NCI-H345 treated with DMSO at 0.1 percent for 48 hours (cell line): ENCODE measurements around the gene MTHFD2.
"Not testable (repeated sequence)": the region's sequence is repeated elsewhere in the genome, so short reads cannot be mapped to it uniquely, and the experiment has no call there.

Experiments used
- DNase-seq: peaks from one replicate; lab custom pipeline; 2025; ENCODE audit not compliant: unreplicated experiment; lab: John Stamatoyannopoulos, UW

MTHFD2 gene

DNA sequence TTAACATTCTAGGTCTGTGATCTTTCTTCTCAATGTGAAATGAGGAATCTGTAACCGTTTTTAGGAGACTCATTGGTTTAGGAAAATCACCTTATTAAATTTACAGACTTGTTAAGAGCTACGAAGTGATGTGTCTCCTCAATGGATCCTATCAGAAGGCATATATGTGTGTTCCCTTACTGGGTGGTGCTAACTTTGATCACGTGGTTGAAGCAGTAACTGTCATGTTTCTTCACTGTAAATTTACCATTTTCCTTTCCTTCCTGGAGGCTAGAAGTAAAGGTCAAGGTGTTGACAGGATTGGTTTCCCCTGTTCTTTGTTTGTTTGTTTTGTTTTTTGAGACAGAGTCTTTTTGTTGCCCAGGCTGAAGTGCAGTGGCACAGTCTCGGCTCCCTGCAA lies 1.4 kb upstream of the MTHFD2 start:
- no peak for DNase-seq

DNA sequence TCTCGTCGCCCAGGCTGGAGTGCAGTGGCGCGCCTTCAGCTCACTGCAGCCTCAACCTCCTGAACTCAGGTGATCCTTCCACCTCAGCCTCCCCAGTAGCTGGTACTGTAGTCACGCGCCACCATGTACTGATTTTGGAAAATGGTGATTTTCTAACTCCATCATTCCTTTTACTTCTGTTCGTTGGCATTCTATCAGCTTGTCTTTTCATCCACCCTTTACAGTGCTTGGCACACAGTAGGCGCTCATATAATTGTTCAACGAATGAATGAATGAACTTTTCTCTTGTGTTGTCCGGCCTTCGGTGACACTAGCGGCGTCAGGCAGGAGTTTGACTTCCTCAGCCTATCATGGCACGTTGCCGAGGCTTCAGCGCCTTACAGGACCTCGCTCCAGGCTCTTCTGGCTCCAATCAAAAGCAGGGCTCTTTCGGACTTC lies 373 bp upstream of the MTHFD2 start:
- no peak for DNase-seq

DNA sequence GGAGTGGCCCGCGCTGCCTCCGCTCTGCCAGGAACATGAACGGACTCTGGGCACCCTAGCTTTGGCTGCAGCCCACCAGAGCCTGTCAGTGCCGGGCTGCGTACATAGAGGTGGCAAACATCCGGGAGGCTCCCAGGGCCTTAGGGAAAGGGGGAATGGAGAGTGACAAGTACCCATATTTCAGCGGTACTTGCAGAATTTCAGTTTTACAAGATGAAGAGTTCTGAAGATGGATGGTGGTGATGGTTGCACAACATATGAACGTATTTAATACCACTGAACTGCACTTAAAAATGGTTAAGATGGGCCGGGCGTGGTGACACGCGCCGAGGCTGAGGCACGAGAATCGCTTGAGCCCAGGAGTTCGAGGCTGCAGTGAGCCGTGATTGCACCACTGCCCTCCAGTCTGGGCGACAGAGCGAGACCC lies 873 bp downstream of the MTHFD2 start:
- no peak for DNase-seq

DNA sequence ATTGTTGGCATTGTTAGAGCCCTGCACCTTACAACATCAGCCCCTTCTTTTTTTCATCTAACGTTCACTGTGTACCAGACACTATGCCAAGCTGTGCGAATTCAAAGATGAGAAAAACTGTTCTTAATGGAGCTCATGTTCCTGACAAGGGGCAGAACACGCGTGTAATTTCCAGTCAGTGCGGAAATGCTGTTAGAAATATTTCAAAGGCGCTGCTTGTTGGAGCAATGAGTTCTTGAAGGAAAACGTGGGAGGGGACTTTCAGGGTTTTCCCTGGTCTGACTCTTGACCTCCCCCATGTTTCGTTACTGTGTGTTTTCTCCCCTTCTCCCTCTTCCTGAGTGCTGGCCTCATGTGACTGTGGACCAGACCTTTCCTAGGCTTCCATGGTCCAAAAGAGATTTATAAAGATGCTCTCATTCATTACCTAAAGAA lies 1.5 kb downstream of the MTHFD2 start:
- no peak for DNase-seq

DNA sequence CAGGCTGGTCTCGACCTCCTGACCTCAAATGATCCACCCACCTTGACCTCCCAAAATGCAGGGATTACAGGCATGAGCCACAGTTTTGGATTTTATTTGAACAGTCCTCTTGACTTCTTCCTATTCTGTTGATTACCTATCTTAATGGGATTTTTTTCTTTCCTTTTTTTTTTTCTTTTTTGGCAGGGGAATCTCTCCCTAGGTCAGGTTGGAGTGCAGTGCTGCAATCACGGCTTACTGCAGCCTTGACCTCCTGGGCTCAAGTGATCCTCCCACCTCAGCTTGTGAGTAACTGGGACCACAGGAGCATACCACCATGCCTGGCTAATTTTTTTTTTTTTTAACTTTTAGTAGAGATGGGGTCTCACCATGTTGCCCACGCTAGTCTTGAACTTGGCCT lies 2.8 kb downstream of the MTHFD2 start:
- no peak for DNase-seq

DNA sequence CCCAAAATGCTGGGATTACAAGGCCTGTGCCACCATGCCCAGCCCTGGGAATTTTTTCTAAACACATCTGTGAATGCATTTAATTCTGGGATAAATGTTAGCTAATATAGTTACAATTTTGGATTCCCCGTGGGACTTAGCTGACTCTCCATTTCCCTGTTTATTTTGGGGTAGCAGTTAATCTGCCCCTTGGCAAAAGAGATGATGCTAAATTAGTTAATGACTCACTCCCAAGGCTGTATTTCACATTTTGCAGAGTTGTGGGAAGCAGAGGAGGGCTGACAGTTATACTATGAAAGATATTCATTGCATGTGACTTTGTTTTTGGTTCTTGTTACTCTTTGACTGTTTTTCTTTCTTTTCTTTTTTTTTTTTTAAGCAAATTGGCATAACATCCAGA lies 3.2 kb downstream of the MTHFD2 start:
- DNase-seq, result no peak

DNA sequence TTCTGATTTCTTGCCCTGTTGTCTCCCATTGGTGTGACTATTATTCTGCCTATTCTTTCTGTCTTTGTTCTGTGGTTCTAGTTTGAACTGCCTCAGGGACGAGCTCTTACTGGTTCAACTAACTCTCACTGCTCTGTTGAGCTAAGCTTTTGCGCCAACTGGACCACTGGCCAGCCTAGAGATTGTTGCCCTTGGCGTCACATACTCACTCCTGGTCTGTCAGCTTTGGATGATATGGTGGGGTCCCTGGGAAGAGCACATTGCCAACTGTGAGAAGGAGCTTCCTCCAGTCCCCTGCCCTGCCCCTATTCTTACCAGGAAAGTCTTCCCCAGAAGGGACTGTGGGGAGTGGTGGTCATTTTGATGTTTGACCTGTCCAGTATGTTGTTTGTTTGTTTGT lies 6.0 kb downstream of the MTHFD2 start:
- no peak for DNase-seq

DNA sequence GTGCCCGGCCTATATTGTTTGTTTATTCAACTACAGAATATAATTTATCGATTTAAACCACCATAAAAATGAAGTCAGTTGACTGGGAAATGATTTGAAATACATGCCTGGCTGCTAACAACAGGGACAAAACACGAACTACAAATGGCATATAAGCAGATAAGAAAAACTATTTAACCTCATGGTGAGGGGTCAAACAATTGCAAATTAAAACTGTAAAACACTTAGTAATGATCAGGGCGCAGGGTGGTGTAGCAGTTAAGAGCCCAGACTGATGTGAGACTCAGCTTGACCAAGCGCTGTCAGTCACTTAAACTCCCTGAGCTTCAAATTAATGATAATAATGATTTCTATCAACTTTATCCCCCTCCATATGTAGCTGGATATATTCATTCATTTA lies 6.7 kb downstream of the MTHFD2 start:
- no peak for DNase-seq

DNA sequence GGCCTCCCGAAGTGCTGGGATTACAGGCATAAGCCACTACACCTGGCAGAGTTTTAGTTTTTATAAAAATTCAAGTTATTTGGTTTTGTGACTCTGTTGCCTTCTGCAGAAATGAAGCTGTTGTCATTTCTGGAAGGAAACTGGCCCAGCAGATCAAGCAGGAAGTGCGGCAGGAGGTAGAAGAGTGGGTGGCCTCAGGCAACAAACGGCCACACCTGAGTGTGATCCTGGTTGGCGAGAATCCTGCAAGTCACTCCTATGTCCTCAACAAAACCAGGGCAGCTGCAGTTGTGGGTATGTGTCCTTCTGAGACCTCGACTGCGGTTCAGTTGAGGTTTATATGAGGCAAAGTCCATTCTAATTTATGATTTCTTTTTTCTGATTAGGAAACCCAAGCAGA lies 7.2 kb downstream of the MTHFD2 start:
- DNase-seq, result no peak

DNA sequence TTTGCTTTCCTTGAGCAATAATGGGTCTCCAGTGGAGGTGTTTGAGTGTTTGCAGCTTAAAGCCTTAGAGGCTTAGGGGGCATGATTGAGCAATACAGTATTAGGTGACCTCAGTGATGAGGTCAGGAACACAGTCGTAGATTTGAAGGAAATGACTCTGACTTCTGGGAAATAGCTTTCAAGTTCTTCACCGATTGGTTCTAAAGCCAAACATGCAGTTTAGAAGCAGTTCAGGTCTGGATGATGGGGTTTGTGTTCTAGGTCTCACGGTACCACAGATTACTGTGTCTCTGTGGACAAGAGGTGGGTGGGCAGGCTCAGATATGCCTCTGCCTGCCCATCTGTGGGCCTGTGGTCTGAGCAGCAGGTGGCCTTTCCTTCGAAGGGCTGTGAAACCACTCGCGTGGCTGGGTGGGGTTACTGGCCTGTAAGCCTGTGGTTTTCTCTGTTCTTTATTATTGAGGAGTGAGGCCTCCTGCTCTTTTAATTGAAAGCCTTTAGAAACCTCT lies 7.8 kb downstream of the MTHFD2 start:
- no peak for DNase-seq

DNA sequence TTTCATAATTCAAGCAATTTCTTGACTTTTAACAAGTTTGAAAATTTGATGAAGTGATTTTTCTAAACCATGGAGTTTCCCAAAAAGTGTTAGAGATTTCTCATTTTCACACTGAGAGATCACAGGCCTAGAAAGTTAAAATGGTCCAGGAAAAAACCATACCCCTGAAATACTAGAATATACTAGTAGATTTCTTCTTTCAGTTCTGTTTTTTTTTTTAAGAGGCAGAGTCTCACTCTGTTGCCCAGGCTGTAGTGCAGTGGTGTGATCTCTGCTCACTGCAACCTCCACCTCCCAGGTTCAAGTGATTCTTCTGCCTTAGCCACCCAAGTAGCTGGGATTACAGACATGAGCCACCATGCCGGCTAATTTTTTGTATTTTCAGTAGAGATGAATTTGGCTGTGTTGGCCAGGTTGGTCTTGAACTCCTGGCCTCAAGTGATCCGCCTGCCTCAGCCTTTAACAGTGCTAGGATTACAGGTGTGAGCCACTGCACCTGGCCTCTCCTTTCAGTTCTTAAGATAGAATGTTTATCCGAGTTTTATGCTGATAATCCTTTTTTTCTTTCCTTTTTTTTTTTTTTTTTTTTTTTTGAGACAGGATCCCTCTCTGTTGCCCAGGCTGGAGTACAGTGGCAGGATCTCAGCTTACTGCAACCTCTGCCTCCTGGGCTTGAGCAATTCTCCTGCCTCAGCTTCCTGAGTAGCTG lies 14.4 kb downstream of the MTHFD2 start:
- no peak for DNase-seq

DNA sequence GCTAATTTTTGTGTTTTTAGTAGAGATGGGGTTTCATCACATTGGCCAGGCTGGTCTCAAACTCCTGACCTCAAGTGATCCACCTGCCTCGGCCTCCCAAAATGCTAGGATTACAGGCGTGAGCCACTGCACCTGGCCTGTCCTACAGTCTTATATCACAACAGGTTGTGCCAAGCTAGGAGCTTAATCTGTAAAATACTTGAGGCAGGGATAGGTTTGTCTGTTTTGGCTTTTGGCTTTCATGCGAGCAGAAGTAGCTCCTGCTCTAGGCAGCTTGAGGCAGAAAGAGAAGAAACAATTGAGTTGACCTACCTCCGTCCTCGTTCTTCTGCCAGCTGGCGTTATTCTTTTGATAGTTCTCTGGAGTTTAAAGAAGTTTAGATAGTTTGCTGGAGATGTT lies 17.4 kb downstream of the MTHFD2 start:
- not testable (repeated sequence) for DNase-seq

DNA sequence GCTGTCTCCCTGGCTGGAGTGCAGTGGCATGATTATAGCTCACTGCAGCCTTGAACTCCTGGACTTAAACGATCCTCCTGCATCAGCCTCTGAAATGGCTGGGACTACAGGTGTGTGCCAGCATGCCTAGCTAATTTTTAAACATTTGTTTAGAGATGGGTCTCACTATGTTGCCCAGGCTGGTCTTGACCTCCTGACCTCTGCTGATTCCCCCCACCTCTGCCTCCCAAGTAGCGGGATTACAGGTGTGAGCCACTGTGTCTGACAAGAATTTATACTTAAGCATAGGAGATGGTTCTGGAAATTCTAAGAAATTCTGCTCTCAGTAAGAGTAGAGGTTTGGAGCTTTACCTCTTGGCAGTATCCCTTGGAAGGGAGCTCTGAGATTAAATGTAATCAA lies 18.2 kb downstream of the MTHFD2 start:
- no peak for DNase-seq

DNA sequence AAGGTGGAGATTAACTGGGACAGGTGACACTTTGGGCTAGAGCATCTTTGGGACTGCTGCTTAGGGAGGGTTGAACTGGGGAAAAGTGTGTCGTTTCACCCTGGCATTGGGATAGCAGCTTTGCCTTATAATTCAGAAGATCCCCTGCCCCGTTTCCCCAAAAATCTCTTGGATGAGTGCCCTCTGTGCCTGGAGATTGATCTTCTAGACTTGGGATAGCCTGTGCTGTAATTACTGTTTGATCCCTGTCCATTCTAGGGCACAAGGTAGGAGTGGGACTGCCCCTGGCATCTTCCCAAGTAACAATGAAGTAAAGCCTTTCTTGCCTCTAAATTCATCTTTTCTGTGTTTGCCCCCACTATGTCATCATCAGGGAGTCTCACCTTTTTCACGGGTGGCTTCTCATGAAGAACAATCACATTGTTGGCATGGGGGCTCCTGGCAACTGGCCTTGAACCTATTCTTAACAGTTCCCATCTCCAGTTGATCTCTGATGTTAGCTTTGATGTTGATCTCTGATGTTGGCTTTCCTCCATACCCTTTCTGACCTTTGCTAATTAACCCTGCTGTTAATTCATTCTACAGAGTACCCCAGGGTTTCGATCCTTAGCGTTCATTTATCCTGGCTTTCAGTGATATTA lies 21.6 kb downstream of the MTHFD2 start:
- no peak for DNase-seq

DNA sequence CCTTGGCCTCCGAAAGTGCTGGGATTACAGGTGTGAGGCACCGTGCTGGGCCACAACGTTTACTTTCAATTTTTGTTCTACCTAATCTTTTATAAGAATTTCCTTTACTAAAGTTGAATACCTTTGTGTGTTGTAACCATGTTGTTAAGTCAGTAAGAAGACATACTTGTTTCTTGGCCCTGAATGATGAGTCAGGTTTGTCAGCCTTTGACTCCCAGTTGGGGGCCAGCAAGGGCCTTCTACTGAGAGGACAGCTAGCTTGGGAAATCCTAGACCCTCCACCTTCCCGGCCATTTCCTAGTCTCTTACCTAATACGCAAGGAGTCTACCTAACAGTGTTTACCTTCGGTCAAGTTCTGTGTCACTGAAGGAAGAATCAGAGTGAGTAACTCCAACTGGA lies 22.7 kb downstream of the MTHFD2 start:
- DNase-seq, result no peak

DNA sequence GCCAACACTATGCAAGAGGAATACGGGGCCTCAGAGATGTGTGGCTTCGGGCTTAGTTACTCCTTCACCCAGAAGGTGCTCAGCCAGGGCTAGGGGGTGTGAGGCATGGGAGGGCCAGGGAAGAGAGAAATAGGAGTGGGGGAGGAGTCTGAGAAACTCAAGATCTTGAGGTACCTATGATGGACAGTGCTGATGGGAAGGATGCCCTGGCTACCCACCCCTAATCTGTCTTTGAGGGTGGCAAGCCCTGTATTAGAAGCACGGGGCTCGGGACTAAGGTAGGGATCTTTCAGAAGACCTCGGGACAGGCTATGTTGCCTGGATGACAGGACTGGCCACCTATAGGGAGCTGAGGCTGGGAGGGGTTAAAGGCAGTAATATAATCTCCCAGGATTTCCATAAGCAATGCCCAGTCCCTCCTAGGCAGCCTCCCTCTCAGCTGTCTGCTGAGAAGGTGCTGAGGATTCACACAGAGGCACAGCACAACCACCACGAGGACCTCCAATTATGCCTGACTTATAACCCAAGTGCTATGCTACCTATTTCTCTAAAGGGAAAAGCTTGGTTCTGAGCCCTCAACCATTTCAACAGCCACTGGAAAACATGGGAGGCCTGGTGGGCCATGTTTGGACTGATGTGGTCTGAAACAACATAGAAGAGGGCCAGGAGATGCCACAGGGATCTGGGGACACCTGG lies 23.3 kb downstream of the MTHFD2 start:
- no peak for DNase-seq

DNA sequence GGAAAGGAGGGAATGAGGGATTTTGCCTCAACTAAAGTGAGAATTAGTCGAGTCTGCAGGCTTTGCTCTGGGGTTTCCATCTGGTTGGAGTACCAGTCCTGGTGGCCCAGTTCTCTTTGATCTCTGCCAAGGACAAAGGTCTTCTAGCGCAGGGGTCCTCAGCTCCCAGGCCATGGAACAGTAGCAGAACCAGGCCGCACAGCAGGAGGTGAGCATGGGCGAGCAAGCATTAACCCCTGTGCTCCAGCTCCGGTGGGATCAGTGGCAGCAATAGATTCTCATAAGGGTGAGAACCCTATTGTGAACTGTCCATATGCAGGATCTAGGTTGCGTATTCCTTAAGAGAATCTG lies 23.9 kb downstream of the MTHFD2 start:
- DNase-seq, result no peak

DNA sequence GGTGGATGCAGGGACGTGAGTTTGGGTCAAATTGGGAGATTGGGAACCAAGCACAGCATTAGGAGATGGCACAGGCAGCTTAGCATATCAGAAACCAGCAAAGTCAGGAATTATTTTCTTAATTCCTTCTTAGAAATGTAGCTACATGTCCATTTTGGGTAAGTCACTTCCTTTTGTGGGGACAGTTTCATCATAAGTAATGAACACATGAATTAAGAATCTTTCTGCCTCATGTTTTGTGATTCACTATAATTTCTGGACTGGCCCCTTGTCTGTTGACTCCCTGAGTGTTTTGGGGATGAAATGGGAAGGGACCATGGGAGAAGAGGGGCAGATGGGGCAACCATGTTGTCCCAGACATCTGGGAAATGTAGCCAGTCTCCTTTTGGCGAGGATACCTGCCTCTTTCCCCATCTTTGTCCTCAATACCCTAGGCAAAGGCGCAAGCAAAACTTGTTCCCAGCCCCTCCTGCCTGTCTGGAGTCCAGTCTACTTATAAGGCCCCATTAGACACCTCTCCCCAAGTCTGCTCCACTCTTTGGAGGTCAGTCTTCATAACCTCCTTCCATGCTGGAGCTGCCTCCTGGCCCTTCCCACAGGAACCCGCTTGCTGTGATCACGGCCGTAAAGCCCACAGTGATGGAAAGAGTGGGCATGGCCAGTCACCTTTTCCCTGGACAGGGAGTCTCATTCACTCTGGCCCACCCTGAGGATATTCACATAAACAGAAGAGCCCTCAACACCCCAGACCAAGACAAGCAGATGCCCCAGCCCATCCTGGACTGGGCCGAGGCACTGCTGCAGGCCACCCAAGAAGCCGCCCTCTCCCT lies 25.7 kb downstream of the MTHFD2 start:
- no peak for DNase-seq

DNA sequence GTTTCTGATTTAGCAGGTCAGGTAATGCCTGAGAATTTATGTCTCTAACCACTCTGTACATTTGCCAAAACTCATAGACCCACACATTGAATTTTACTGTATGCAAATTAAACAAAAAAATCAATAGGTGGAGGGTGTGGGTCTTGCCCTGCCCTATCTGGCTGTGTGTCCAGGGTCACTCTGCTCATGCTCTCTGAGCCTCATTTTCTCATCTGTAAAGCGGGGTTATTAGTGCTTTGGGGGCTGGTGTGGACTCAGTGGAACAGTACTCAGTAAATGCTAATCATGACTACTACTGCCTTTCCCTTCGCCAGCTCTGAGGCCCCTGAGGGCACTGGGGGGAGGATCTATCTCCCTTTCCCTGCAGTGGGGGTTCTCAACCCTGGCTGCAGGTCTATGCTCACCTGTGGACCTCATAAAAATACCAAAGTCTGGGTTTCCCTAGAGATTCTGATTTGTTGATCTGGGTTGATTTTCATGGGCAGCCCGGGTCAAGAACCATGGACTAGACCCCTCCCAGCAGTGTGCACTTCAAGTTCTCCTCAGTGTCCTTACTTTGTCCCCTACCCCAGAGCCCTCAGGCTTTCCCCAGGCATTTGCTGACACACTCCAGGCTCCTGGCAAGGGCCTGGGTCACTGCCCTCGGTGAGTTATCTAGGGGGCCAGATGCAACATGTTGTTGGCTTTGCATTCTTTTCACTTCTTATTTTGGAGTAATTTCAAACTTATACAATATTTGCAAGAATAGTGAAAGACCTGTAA lies 27.5 kb downstream of the MTHFD2 start:
- DNase-seq, result no peak

DNA sequence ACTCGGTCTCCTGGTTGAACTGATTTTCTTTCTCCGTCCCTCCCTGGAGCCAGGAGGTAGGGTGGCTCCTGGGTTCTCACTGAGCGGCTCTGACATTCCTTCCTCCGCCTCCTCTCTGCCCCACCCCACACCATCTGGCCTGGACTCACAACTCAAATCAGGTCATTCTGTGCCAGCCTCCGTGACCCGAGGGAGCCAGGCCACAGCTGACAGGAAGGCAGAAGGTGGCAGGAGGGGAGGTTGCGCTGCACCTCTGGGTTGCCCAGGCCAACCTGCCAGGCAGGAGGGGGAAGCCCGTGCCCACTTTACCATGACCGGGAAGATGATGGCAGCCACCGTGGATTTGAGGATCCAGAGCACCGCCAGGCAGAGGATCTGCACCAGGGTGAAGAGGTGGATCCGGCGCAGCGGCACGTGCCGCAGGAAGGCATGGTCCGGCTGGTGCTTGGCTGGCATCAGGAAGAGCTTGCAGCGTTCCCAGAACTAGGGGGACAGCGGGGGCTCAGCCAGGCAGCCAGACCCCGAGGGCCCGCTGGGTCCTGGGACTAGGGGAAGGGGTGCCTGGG lies 28.3 kb downstream of the MTHFD2 start:
- no peak for DNase-seq
